ENCODE data around the gene F8.

DNA sequence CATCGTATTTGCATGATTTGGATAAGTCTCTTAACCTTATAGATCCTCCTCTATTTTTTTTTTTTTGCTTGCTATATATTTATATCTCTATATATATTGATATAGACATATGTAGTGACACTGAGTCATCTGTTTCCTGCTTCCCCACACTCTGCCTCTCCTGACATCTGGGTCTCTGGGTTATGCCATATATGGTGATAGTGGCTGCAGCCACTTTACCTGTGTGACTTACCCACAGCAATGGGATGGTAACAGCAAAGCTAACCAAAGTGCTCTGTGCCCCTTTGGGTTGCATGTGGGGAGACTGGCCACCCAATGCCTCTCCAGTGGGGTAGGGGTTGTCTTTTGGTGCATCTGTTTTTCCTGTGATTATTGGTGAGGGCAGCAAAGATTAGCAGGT, 33.9 kb upstream of the F8 start:
- TF ChIP-seq POLR2AphosphoS5 (IDR thresholded peaks at IDR 0.05) = no peak
- no peak for TF ChIP-seq CTCF (IDR thresholded peaks at IDR 0.05; ENCODE audit: poor library complexity, severe bottlenecking)
- TF ChIP-seq EZH2 (IDR thresholded peaks at IDR 0.05; ENCODE audit: borderline replicate concordance, insufficient read depth, low read length, poor library complexity, severe bottlenecking) = no peak
